ENCODE data around the gene PAX6.

GRCh38 chr11:31844351-31844750 is 33.2 kb upstream of the PAX6 start:
- TF ChIP-seq CTCF (IDR thresholded peaks at IDR 0.05) = no peak
- TF ChIP-seq POLR2A (IDR thresholded peaks at IDR 0.05) = no peak

All from breast epithelium (tissue), 3 donors.